Neural crest cell (in vitro differentiated cells): ENCODE measurements around the gene CAPN13. TPM values are rescaled to one million over a fixed set of nuclear protein-coding genes. Genes with fewer than 3 reads are reported as not detected.

Experiments used
- DNase-seq: peaks from one replicate; pipeline ENCODE4 v3.0.0; 2021; ENCODE audit warnings: low read depth, mixed read lengths, low spot score
- H3K27ac Mint-ChIP-seq: one replicate; pipeline ENCODE4 v1.8.0; 2021; ENCODE audit warnings: mild to moderate bottlenecking, mixed read lengths; ENCODE audit not compliant: unreplicated experiment
- H3K27me3 Mint-ChIP-seq: 2 replicates; pipeline ENCODE4 v1.8.0; 2021; ENCODE audit warnings: low read depth, mild to moderate bottlenecking, mixed read lengths
- H3K36me3 Mint-ChIP-seq: 2 replicates; pipeline ENCODE4 v1.8.0; 2021; ENCODE audit warnings: low read depth, mild to moderate bottlenecking, mixed read lengths
- H3K4me1 Mint-ChIP-seq: 2 replicates; pipeline ENCODE4 v1.8.0; 2021; ENCODE audit warnings: mixed read lengths
- H3K4me3 Mint-ChIP-seq: one replicate; pipeline ENCODE4 v1.8.0; 2021; ENCODE audit warnings: mild to moderate bottlenecking, mixed read lengths
- H3K9me3 Mint-ChIP-seq: 2 replicates; pipeline ENCODE4 v1.8.0; 2021; ENCODE audit warnings: mixed read lengths
- CTCF ChIP-seq: fragments of 200-600 bp; sonication (generic); conservative IDR thresholded peaks from 2 replicates; pipeline ENCODE4 v1.5.0; 2021; ENCODE audit warnings: antibody characterized with exemption, mild to moderate bottlenecking
- long read RNA-seq: library from polyadenylated mRNA; unstranded; transcript quantifications from one replicate; pipeline ENCODE4 v2.0.0, GENCODE V29; 2020
- total RNA-seq: library from RNA; stranded (reverse); gene quantifications from 2 replicates; pipeline ENCODE4 v1.2.1, GENCODE V29; 2021

Gene CAPN13
- total RNA-seq: not detected in 2 replicates
- long read RNA-seq: 0 reads

- no peaks in the 10 kb centered on the region for H3K36me3 Mint-ChIP-seq
- no peak for TF ChIP-seq CTCF
- no peaks in the 10 kb centered on the region for H3K9me3 Mint-ChIP-seq
- H3K27ac Mint-ChIP-seq: no peak within 1 kb of the TSS
- H3K4me3 Mint-ChIP-seq: no peak within 1 kb of the TSS
- H3K4me1 Mint-ChIP-seq: no peaks in the 10 kb centered on the region
- no peak for DNase-seq
- H3K27me3 Mint-ChIP-seq: peaks cover 17% of the 10 kb centered on the region
These were observed at the start of gene CAPN13 for GRCh38 chr2:30807249-30807648. Gene CAPN13, minus strand, starts transcription at chr2:30807446. Its CDS starts 20,121 bp downstream, at chr2:30787325.

GRCh38 chr2:30847841-30848240 is 40.6 kb upstream of the CAPN13 start:
- peaks cover 22% of the 10 kb centered on the region for H3K27me3 Mint-ChIP-seq

GRCh38 chr2:30847329-30847728 is 40.1 kb upstream of the CAPN13 start:
- no peak overlapping the region for H3K27ac Mint-ChIP-seq
- no peak for TF ChIP-seq CTCF
- peaks cover 3% of the 10 kb centered on the region for H3K9me3 Mint-ChIP-seq
- peaks cover 25% of the 10 kb centered on the region for H3K27me3 Mint-ChIP-seq
- H3K4me1 Mint-ChIP-seq: no peaks in the 10 kb centered on the region
- H3K4me3 Mint-ChIP-seq: no peak overlapping the region
- DNase-seq: no peak
- no peaks in the 10 kb centered on the region for H3K36me3 Mint-ChIP-seq

More at GRCh38 chr2:30847841-30848240, 40.6 kb upstream of the CAPN13 start:
- H3K9me3 Mint-ChIP-seq: peaks cover 3% of the 10 kb centered on the region
- TF ChIP-seq CTCF: no peak
- no peak overlapping the region for H3K27ac Mint-ChIP-seq
- H3K36me3 Mint-ChIP-seq: no peaks in the 10 kb centered on the region
- DNase-seq: no peak
- no peak overlapping the region for H3K4me3 Mint-ChIP-seq
- H3K4me1 Mint-ChIP-seq: no peaks in the 10 kb centered on the region

GRCh38 chr2:30828586-30828985 is 21.3 kb upstream of the CAPN13 start:
- TF ChIP-seq CTCF: no peak
- Mint-ChIP-seq H3K36me3 (peaks cover 4% of the 10 kb centered on the region), H3K9me3 (peaks cover 7% of the 10 kb centered on the region), H3K27me3 (no peaks in the 10 kb centered on the region), H3K4me3 (no peak overlapping the region), H3K27ac (no peak overlapping the region), H3K4me1 (no peaks in the 10 kb centered on the region)
- no peak for DNase-seq

GRCh38 chr2:30826916-30827315 is 19.7 kb upstream of the CAPN13 start:
- Mint-ChIP-seq H3K27me3 (no peaks in the 10 kb centered on the region), H3K4me1 (no peaks in the 10 kb centered on the region), H3K36me3 (peaks cover 4% of the 10 kb centered on the region), H3K27ac (no peak overlapping the region), H3K4me3 (no peak overlapping the region), H3K9me3 (peaks cover 7% of the 10 kb centered on the region)
- no peak for DNase-seq
- no peak for TF ChIP-seq CTCF

GRCh38 chr2:30826481-30826880 is 19.2 kb upstream of the CAPN13 start:
- peaks cover 4% of the 10 kb centered on the region for H3K36me3 Mint-ChIP-seq
- peaks cover 7% of the 10 kb centered on the region for H3K9me3 Mint-ChIP-seq
- no peak for DNase-seq
- no peaks in the 10 kb centered on the region for H3K27me3 Mint-ChIP-seq
- H3K27ac Mint-ChIP-seq: no peak overlapping the region
- H3K4me1 Mint-ChIP-seq: no peaks in the 10 kb centered on the region
- no peak for TF ChIP-seq CTCF
- no peak overlapping the region for H3K4me3 Mint-ChIP-seq
